IPS-18c (cell line): ENCODE data around the gene IGSF22.

Experiments
- H3K4me3 ChIP-seq: 2 replicates; pipeline ENCODE4 v1.7.0; 2013; ENCODE audit warnings: low read depth, mild to moderate bottlenecking, low read length, moderate library complexity; ENCODE audit not compliant: insufficient read depth
- H3K9me3 ChIP-seq: one replicate; pipeline ENCODE4 v1.6.1; 2013; ENCODE audit warnings: mild to moderate bottlenecking, low read length, moderate library complexity; ENCODE audit not compliant: control insufficient read depth, insufficient read depth

Gene IGSF22

DNA sequence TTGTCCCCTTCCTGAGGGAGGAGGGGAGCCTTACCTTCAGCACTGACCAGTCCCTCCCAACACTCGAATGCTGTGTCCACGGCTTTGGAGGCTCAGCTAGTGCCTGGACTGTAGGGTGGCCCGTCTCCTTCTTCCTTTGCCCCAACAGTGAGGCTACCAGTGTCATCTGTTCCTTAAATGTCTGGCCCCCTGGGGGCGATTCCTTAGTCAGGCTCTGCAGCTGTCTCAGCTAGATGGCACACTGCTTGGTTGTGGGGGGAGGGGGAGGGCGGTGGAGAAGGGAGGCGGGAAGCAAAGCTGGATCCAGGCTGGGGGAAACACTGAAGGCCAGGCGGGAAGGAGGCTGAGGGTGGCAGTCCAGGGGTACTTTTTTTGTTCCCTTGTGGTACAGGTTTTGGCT, at the start of gene IGSF22:
Gene IGSF22 (minus strand): TSS at position 149 of the 400 bp plus-strand sequence. CDS start 1,952 bp downstream, outside the sequence.
- H3K9me3 ChIP-seq, result no peaks in the 10 kb centered on the region
- H3K4me3 ChIP-seq, result no peak within 1 kb of the TSS; the same call in 1 of the 2 replicates

- H3K9me3 ChIP-seq, result peaks cover 4% of the 10 kb centered on the region
- H3K4me3 ChIP-seq, result no peak overlapping the region
Measured at GRCh38 chr11:18774801-18775200, 48.8 kb upstream of the IGSF22 start.

GRCh38 chr11:18773681-18774080, 47.7 kb upstream of the IGSF22 start:
- Histone ChIP-seq H3K4me3 (no peak overlapping the region), H3K9me3 (peaks cover 4% of the 10 kb centered on the region)

- H3K4me3 ChIP-seq, result no peak overlapping the region
- peaks cover 4% of the 10 kb centered on the region for H3K9me3 ChIP-seq
Measured at GRCh38 chr11:18773104-18773503, 47.1 kb upstream of the IGSF22 start.

GRCh38 chr11:18772211-18772610, 46.2 kb upstream of the IGSF22 start:
- Histone ChIP-seq H3K9me3 (peaks cover 4% of the 10 kb centered on the region), H3K4me3 (no peak overlapping the region)

- Histone ChIP-seq H3K9me3 (peaks cover 4% of the 10 kb centered on the region), H3K4me3 (no peak overlapping the region)
Measured at GRCh38 chr11:18771266-18772035, 45.5 kb upstream of the IGSF22 start.

DNA sequence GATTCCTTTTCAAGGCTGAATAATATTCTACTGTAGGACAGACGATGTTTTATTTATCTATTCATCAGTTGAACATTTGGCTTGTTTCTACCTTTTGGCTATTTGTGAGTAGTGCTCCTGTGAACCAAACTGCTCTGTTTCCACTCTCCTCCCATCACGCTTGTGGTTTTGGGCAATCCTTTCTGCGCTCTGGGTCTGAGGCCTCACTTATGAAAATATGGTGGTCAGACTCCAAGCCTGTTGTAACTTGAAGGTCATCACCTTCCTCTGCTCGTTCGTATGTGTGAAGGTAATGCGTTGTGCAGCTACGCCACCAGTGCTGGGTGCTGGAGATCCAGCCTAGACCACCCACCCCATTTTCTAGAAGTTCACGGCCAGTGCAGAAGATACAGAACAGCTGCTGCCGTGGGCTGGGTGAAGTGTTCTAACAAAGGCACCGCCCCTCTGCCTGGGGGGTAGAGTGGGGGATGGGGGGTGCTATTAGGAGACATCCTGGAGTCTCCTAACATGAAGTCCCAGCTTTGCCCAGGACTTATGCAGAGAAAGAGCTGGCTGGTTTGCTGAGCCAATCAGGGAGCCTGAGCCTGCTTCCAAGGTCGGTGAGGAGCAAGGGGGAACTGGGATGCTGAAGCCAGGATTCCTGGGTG, 44.6 kb upstream of the IGSF22 start:
- H3K9me3 ChIP-seq, result peaks cover 4% of the 10 kb centered on the region

DNA sequence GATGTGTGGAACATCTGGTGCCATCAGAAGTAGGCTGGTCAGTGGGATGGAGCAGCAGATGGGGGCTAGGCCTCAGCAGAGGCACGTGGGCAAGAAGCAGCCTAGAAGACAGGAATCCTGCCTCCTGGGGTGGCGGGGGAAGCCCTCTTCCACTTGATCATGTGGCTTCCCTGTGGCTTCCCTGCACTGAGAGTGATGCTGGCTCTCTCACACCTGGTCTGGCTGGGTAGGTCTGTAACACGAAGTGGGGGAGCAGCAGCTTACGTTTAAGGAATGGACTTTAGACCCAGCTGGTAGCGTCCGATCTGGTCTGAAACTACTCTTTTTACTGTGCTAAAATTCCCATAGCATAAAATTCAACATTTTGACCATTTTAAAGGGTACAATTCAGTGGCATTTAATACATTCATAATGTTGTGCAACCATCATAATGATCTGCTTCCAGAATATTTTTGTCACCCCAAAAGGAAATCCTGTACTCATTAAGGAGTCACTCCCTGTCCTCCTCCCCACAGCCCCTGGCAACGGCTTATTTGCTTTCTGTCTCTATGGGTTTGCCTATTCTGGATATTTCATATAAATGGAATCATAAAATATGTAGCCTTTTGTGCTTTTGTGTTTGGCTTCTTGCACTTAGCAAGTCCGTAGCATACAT, 43.9 kb upstream of the IGSF22 start:
- H3K4me3 ChIP-seq, result no peak overlapping the region
- peaks cover 4% of the 10 kb centered on the region for H3K9me3 ChIP-seq

More for the DNA sequence above, 44.6 kb upstream of the IGSF22 start:
- no peak overlapping the region for H3K4me3 ChIP-seq

GRCh38 chr11:18768978-18769377, 43.0 kb upstream of the IGSF22 start:
- no peaks in the 10 kb centered on the region for H3K9me3 ChIP-seq
- no peak overlapping the region for H3K4me3 ChIP-seq

- H3K9me3 ChIP-seq, result no peaks in the 10 kb centered on the region
- no peak overlapping the region for H3K4me3 ChIP-seq
Measured at GRCh38 chr11:18768472-18768901, 42.5 kb upstream of the IGSF22 start.

DNA sequence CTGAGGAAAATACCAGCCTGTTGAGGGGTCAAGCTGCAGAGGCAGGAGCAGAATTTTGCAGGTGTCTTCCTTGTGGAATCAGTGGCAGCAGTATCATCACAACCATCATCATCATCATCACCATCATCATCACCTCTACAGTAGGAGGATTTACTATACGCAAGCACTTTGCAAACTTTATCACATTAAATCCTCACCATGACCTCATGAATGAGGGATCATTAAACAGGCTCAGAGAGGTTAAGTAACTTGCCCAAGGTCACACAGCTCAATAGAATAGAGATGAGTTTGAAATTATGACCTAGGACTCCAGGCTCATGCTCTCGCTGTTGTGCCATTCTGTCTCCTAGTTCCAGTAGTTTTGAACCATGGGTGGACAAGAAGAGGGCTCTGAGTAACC, 40.0 kb upstream of the IGSF22 start:
- Histone ChIP-seq H3K4me3 (no peak overlapping the region), H3K9me3 (no peaks in the 10 kb centered on the region)

DNA sequence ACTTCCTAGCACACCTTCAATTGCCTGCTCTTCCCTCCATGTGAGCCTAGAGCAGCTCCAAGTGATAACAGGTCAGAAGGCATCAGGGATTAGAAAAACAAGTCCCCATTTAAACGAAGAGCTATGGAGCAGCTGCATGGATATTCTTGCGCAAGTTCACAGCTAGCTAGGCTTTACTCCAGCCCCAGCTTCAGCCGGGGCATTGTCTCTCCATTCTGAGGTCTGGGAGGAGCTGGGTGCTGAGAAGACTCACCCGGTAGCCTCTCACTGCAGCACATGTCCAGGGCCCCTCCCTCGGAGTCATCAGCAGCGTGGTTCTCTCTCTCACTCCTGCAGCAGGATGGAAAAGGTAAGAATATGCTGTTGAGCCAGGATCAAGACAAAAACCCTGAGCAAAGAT, 39.6 kb upstream of the IGSF22 start:
- no peak overlapping the region for H3K4me3 ChIP-seq

GRCh38 chr11:18761741-18762140, 35.8 kb upstream of the IGSF22 start:
- Histone ChIP-seq H3K4me3 (no peak overlapping the region), H3K9me3 (no peaks in the 10 kb centered on the region)

More for the DNA sequence above, 39.6 kb upstream of the IGSF22 start:
- no peaks in the 10 kb centered on the region for H3K9me3 ChIP-seq

DNA sequence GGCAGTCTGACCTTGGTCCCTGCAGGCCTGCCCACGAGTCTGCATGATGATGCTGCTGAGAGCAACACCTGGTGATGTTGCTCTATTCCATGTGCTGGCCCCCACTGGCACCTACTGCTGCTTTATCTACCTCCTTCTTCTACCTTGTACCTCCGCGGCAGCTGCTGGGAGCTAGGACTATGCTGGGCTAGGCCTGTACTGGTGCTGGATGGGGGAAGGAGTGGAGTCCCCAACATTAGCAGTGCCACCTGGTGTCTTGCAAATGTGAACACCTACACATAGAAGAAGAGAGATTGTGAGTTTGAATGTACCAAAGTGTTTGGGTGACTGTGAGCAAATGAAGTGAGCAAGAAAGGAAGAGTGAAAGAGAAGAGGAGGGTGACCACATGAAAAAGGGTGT, 35.2 kb upstream of the IGSF22 start:
- Histone ChIP-seq H3K4me3 (no peak overlapping the region), H3K9me3 (no peaks in the 10 kb centered on the region)

DNA sequence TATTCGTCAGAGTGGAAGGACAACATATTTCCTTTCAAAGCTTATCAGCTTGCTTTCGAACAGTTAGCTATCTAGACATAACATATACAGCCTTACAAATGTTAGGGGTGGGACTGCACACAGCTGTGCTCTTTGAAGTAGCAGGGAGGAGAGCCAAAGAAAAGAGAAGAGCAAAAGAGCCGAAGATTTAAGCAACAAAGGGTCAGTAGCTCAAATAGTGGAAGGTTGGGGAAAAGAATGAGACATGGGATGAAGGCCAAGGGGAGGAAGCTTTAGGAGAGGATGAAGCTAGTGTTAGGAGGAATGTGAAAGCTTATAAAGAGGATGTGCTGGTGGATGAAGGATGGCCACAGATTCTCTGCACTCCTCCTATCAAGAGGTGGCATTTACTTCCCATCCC, 31.8 kb upstream of the IGSF22 start:
- Histone ChIP-seq H3K9me3 (no peaks in the 10 kb centered on the region), H3K4me3 (no peak overlapping the region)

DNA sequence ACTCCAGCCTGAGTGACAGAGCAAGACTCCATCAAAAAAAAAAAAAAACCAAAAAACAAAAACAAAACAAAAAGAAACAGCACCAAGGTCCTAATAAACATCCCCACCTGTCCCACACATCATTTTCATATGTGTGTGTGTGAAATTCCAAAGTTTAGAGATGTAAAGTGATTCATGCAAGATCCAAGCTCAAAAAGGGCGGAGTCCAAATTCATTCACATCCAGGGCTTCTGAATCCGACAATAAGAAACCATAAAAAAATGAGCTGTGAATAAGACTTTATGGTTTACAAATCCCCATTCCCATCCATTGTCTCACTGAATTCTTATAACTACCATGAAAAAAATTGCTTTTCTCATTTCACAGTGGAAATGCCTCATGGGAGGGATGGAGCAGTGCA, 30.9 kb upstream of the IGSF22 start:
- H3K9me3 ChIP-seq, result no peaks in the 10 kb centered on the region
- H3K4me3 ChIP-seq, result no peak overlapping the region

DNA sequence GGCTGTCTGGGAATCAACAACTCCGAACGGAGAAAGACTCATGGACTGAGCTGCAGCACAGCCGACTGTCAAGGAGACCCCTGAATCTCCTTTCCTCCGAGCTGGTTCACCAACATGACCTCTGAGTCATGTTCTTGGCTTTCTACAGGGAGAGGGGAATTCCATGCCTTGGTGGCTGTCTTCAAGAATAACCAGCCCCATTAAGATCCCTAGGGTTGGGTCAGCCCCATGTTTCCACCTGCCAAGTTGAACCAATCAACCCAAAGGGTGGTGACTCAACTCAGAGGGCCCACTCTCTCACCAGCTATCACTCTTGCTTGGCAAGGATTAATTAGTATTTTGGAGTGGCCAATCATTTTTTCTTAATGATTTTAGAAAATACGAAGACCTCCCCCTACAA, 28.3 kb upstream of the IGSF22 start:
- no peak overlapping the region for H3K4me3 ChIP-seq
- H3K9me3 ChIP-seq, result no peaks in the 10 kb centered on the region

DNA sequence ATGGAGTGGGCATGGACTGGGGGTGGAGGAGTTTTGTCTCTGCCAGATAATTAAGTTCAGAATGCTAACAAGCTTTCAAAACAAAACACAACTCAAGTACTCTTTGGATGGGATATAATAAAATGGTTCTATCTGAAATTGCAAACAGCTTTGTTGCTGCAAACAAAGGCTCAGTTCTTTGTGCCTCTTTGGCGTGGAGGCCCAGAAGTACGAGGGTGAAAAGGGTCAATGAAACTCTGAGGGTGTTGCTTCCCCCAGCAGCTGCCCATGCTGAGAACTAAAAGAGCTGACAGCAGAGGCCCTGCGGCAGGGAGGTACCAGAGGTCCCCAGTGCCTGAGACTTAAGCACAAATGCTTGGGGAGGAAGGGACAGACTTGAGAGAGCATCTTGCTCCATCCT, 26.5 kb upstream of the IGSF22 start:
- Histone ChIP-seq H3K9me3 (no peaks in the 10 kb centered on the region), H3K4me3 (no peak overlapping the region)
